Transverse colon (tissue), 4 donors: Measurements from ENCODE around the gene CDK14. TPM values are rescaled to one million over a fixed set of nuclear protein-coding genes. Genes with fewer than 3 reads are reported as not detected.

Experiments used
- DNase-seq: peaks from one replicate; pipeline ENCODE4 v3.0.0-alpha.2; 2019
- H3K27ac ChIP-seq, 4 donors: fragments of 200-600 bp; sonication (generic); 2 replicates each; pipeline ENCODE4 v1.5.1; 2016 to 2018; ENCODE audit warnings: inconsistent platforms in 4 of 4
- H3K27me3 ChIP-seq: fragments of 200-600 bp; sonication (generic); 2 replicates; pipeline ENCODE4 v1.5.1; 2017; ENCODE audit warnings: inconsistent platforms
- H3K36me3 ChIP-seq, 4 donors: fragments of 200-600 bp; sonication (generic); 2 replicates each; pipeline ENCODE4 v1.5.1; 2017 to 2019; ENCODE audit warnings: inconsistent platforms in 4 of 4
- H3K4me1 ChIP-seq, 4 donors: fragments of 200-600 bp; sonication (generic); 2 replicates each; pipeline ENCODE4 v1.5.1; 2017 to 2020; ENCODE audit warnings: inconsistent platforms in 4 of 4
- H3K4me3 ChIP-seq, 4 donors: fragments of 200-600 bp; sonication (generic); 1 replicate in 1 of 4; 2 replicates in 3 of 4; pipeline versions ENCODE4 v1.5.1 to v1.6.1; 2017 to 2019; ENCODE audit warnings: inconsistent platforms in 4 of 4
- H3K9me3 ChIP-seq, 2 donors: fragments of 200-600 bp; sonication (generic); 2 replicates each; pipeline ENCODE4 v1.5.1; 2017 to 2019; ENCODE audit warnings: inconsistent platforms in 2 of 2
- EP300 ChIP-seq: sonication (generic); formaldehyde crosslinking; IDR thresholded peaks from one replicate; pipeline ENCODE4 v1.6.1; 2017; ENCODE audit warnings: antibody characterized with exemption, low read depth
- POLR2A ChIP-seq: fragments of 450-650 bp; IDR thresholded peaks from one replicate; pipeline ENCODE4 v1.6.1; 2016; ENCODE audit warnings: antibody characterized with exemption, mild to moderate bottlenecking, moderate library complexity
- POLR2AphosphoS5 ChIP-seq, 3 donors: sonication (generic); formaldehyde crosslinking; IDR thresholded peaks; one replicate each; pipeline ENCODE4 v1.6.1; 2016; ENCODE audit warnings: antibody characterized with exemption in 3 of 3
- WGBS, 2 donors: methylation state at CpG; one replicate each; pipeline ENCODE4 v1.1.5; 2018; ENCODE audit warnings: low coverage in 1 of 2; 5-methylcytosine and 5-hydroxymethylcytosine counted together
- in situ Hi-C, 4 donors: fragments of 200-750 bp; cut with MboI; loops; one replicate each; pipeline versions ENCODE4 v1.15.0 to v1.15.1; 2017; ENCODE audit warnings: low sequenced_read_pairs in 3 of 4, low pct_ligation_motif_present in 1 of 4, low pct_unique_long_range_greater_than_20kb in 1 of 4
- intact Hi-C: fragments of 100-400 bp; cut with DNase I; formaldehyde crosslinking; loops from one replicate; pipeline ENCODE4 v1.15.1; 2023; ENCODE audit warnings: low total_unique reads
- total RNA-seq, 4 donors: library from RNA; depleted of rRNA; stranded (reverse); fragments of >200 nt; gene quantifications; one replicate each; pipeline ENCODE4 v1.1.0, GENCODE V29; 2016
- TF ChIP-seq, protein P1 (sequence below), 5 experiments: fragments of 200-600 bp in 3 of 5; fragments of 450-650 bp in 2 of 5; sonication (generic) in 3 of 5; IDR thresholded peaks; 1 replicate in 2 of 5; 2 replicates in 3 of 5; pipeline ENCODE4 v1.5.1; 2016 to 2017; ENCODE audit warnings: antibody characterized with exemption in 5 of 5, inconsistent platforms in 3 of 5, mild to moderate bottlenecking in 2 of 5, moderate library complexity in 1 of 5

The CDK14 gene
- total RNA-seq, 4 donors from 2014 or later: 0.40 to 15.4 (median 4.8) TPM

DNA sequence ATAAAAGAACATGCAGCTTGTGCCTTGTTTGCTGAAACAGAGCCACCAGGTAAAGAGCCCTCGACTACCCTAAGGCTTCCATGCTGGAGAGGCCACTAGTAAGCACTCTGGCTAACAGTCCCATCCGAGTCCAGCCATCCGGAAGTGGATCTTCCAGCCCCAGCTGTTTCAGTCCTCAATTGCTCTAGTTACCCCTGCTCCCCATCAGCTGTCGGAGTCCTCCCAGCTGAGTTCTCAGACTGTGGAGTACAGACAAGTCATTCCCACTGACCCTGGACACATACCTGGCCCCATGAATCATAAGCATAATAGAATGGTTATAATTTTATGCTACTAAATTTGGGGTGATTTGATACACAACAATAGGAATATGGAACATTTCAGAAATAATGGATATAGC lies 654.6 kb downstream of the CDK14 start:
- no peak overlapping the region for H3K27ac ChIP-seq
- 88% methylated on average over 4 of the region's 4 CpGs; no CpG with 5 or more reads in 1 of the 2 donors for WGBS, 2 donors
- H3K4me1 ChIP-seq: no peaks in the 10 kb centered on the region
- H3K9me3 ChIP-seq: no peaks in the 10 kb centered on the region
- intact Hi-C loops: loop anchor here (10.0 kb wide), 1 partner anchor 1496 kb away; no protein-coding TSS in a partner anchor
- TF ChIP-seq, protein P1, sequence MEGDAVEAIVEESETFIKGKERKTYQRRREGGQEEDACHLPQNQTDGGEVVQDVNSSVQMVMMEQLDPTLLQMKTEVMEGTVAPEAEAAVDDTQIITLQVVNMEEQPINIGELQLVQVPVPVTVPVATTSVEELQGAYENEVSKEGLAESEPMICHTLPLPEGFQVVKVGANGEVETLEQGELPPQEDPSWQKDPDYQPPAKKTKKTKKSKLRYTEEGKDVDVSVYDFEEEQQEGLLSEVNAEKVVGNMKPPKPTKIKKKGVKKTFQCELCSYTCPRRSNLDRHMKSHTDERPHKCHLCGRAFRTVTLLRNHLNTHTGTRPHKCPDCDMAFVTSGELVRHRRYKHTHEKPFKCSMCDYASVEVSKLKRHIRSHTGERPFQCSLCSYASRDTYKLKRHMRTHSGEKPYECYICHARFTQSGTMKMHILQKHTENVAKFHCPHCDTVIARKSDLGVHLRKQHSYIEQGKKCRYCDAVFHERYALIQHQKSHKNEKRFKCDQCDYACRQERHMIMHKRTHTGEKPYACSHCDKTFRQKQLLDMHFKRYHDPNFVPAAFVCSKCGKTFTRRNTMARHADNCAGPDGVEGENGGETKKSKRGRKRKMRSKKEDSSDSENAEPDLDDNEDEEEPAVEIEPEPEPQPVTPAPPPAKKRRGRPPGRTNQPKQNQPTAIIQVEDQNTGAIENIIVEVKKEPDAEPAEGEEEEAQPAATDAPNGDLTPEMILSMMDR (IDR thresholded peaks at IDR 0.05): no peak
- TF ChIP-seq POLR2A (no peak), EP300 (no peak), POLR2AphosphoS5 (IDR thresholded peaks at IDR 0.05) (no peak)
- H3K4me3 ChIP-seq: no peak overlapping the region
- no peaks in the 10 kb centered on the region for H3K36me3 ChIP-seq
- H3K27me3 ChIP-seq: no peaks in the 10 kb centered on the region
- DNase-seq: no peak
- in situ Hi-C loops: no loop called here

DNA sequence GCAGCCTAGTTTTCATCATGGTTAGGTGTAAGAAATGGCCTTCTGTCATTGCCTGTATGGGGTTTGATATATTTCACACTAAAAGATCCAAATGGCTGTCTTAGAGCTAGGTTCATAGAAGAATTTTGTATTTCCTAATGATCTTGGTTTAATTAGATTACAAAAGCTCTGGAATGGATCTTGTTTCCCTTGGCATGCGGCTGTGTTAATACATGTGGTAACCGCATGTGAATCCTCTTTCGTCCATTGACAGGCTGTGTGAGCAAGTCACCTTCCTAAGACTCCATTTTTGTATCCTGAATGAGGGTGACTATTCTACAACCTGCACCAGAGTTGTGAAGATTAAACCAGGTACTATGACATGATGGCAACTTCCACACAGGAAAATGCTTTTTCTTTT lies 655.8 kb downstream of the CDK14 start:
- Histone ChIP-seq H3K27me3 (no peaks in the 10 kb centered on the region), H3K4me1 (no peaks in the 10 kb centered on the region), H3K9me3 (no peaks in the 10 kb centered on the region), H3K36me3 (no peaks in the 10 kb centered on the region), H3K4me3 (no peak overlapping the region), H3K27ac (no peak overlapping the region)
- intact Hi-C loops (loop anchor here (10.0 kb wide), 1 partner anchor 1497 kb away; no protein-coding TSS in a partner anchor), in situ Hi-C loops (no loop called here)
- TF ChIP-seq, protein P1 (IDR thresholded peaks at IDR 0.05): no peak
- no peak for DNase-seq
- 90% methylated on average over 3 of the region's 3 CpGs; no CpG with 5 or more reads in 1 of the 2 donors for WGBS, 2 donors

Other genes with a start within 250 kb of the CDK14 start
- 10 to 100 TPM in 3 of 4 donors, 1 to 10 TPM in 1; 1.5 to 71.0 (median 19.6) TPM for gene GTPBP10, start 249.6 kb upstream of the CDK14 start, total RNA-seq
- 10 to 100 TPM in 3 of 4 donors, 1 to 10 TPM in 1; 4.2 to 42.2 (median 33.6) TPM for gene CLDN12, start 192.9 kb upstream of the CDK14 start, total RNA-seq
- gene PTTG1IP2, start 126.7 kb upstream of the CDK14 start, total RNA-seq: not detected